ENCODE data around the gene RABL3.
"Not testable (repeated sequence)": the region's sequence is repeated elsewhere in the genome, so short reads cannot be mapped to it uniquely, and the experiment has no call there.

RABL3 gene

DNA sequence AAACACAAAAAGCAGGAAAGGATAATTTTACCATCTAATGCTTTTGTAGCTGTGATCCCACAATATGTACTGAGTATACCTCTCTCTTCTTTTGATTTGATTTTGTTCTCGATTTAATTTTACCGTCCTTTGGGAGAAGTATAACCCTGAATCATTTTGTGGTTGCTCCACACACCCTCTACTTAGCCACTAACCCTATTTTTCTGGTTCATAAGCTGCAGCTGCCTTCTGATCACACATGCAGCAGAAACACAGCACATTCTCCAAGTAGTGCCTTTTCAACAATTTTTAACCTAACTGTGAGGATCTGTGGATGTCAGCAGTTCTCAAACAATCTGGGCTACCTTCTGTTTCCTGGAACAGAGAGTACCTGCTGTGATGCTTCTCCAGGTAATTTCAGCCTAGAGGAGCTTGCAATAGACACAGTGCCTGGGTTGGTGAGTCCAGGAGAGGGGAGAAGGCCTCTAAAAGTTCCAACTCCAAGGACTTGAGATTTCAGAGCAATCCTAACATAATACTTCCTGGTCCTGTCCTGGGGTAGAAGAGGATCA, 100.5 kb downstream of the RABL3 start:
- DNase-seq = no peak

DNA sequence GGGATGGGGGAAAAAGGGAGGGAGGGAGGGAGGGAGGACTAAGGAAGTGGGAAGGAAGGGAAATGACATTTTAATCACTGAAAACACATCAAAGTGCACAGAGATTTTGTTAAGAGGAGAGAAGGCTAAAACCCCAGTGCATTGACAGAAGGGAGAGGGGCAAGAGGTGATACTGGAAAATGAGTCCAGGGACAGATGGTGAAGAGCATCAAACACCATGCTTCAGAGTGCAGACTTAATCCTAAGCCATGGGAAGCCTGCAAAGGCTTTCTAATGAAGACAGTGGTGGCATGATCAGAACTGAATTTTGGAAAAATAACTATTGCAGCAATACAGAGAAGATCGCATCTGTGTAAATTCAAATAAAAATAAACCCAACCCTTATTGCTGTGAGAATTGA, 102.1 kb downstream of the RABL3 start:
- no peak for DNase-seq

DNA sequence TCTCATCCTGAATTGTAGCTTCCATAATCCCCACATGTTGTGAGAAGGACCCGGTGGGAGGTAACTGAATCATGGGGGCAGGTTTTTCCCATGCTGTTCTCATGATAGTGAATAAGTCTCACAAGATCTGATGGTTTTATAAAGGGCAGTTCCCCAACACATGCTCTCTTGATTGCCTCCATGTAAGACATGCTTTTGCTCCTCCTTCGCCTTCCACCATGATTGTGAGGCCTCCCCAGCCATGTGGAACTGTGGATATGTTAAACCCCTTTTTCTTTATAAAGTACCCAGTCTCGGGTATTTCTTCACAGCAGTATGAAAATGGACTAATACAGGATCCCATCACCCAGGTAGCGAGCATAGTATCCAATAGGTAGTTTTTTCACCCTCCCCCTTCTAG, 103.5 kb downstream of the RABL3 start:
- DNase-seq = not testable (repeated sequence)

DNA sequence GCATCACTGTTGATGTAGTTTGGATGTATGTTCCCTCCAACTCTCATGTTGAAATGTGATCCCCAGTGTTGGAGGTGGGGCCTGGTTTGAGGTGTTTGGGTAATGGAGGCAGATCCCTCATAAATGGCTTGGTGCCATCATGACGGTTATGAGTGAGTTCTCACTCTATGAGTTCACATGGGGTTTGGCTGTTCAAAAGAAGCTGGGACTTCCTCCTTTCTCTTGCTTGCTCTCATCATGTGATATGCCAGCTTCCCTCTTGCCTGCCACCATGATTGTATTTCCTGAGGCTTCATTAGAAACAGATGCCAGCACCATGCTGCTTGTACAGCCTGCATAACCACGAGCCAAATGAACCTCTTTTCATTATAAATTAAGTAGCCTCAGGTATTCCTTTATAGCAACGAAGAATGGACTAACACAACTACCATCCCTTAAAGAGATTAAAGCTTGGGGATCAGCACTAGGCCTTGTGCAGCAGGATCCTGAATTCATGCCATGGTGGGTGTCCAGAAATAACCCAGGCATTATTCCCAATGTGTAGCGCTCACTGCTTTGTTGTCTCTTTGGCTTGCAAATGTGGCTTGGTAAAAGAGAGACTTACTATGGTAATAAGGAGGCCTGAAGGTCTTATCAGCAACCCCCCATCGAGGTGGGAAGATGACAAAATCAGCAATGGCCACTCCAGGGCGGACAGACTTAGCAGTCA, 104.3 kb downstream of the RABL3 start:
- DNase-seq = no peak

DNA sequence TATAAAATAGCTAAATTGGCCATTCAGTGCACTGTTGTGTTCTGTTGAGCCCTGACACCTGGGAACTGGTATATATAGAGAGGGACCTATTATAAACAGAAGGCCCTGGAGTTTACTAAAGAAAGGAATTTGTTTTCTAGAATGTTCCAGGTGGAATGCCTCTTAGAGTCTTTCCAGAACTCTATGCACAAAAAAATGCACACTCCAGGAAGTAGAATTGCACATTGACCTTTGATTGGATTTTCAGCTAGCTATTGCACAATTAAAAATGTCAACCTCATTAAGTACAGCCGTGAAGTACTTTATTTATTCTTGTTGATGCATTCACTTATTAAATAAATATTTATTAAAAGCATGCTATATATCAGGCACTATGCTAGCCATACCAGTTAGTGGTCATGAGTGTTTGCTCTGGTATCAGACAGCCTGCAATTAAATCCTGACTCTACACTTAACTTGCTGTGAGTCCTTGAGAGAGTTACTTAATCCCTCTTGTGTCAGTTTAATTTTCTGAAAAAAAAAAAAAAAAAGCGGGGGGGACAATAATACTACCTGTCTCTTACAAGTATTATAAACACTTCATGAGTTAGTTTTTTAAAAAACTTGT, 105.4 kb downstream of the RABL3 start:
- no peak for DNase-seq

All from NCI-H1694 treated with DMSO at 0.1 percent for 48 hours (cell line).